Measurements from ENCODE around the gene FANCC.

GRCh38 chr9:95192631-95193030 lies 124.9 kb downstream of the FANCC start:
- TF ChIP-seq REST (IDR thresholded peaks at IDR 0.05; ENCODE audit: low read depth) (no peak), MAX (IDR thresholded peaks at IDR 0.05) (no peak), YY1 (IDR thresholded peaks at IDR 0.05; ENCODE audit: low read depth) (no peak), TEAD4 (IDR thresholded peaks at IDR 0.05) (no peak), CEBPB (IDR thresholded peaks at IDR 0.05) (no peak), RAD21 (IDR thresholded peaks at IDR 0.05; ENCODE audit: low read depth) (no peak)

All from Ishikawa (cell line).